GM23338 (cell line): ENCODE results near the gene HHEX. TPM values are rescaled to one million over a fixed set of nuclear protein-coding genes. Genes with fewer than 3 reads are reported as not detected.
"Not testable (repeated sequence)": the region's sequence is repeated elsewhere in the genome, so short reads cannot be mapped to it uniquely, and the experiment has no call there.

Experiments
- ATAC-seq: fragments of 200-7000 bp; cut with Tn5 transposase; 3 replicates; pipeline ENCODE4 v1.9.1; 2020
- DNase-seq: peaks from one replicate; pipeline ENCODE4 v3.0.0-alpha.2; 2015; ENCODE audit warnings: low spot score
- H2AFZ ChIP-seq: fragments of 200-600 bp; sonication (generic); 2 replicates; pipeline ENCODE4 v1.8.0; 2016; ENCODE audit warnings: antibody characterized with exemption, mild to moderate bottlenecking, moderate library complexity
- H3F3A ChIP-seq: fragments of 200-600 bp; sonication (generic); replicated peaks from 2 replicates; pipeline ENCODE4 v1.8.0; 2017; ENCODE audit warnings: antibody characterized with exemption, mixed run types, low read depth
- H3K27ac ChIP-seq: fragments of 200-600 bp; sonication (generic); 2 replicates; pipeline ENCODE4 v1.6.1; 2016; ENCODE audit warnings: low read depth
- H3K27me3 ChIP-seq: fragments of 200-600 bp; sonication (generic); 2 replicates; pipeline ENCODE4 v1.8.0; 2016; ENCODE audit warnings: mild to moderate bottlenecking, mixed run types, moderate library complexity; ENCODE audit not compliant: insufficient read depth
- H3K36me3 ChIP-seq: fragments of 200-600 bp; sonication (generic); 2 replicates; pipeline ENCODE4 v1.8.0; 2016; ENCODE audit warnings: mild to moderate bottlenecking; ENCODE audit not compliant: insufficient read depth
- H3K4me1 ChIP-seq: fragments of 200-600 bp; sonication (generic); 2 replicates; pipeline ENCODE4 v1.8.0; 2016; ENCODE audit warnings: mild to moderate bottlenecking, moderate library complexity; ENCODE audit not compliant: insufficient read depth
- H3K4me2 ChIP-seq: fragments of 200-600 bp; sonication (generic); 2 replicates; pipeline ENCODE4 v1.7.1; 2017; ENCODE audit warnings: mixed run types
- H3K4me3 ChIP-seq: fragments of 200-600 bp; sonication (generic); 2 replicates; pipeline ENCODE4 v1.6.1; 2016; ENCODE audit warnings: mixed run types
- H3K79me2 ChIP-seq: fragments of 200-600 bp; sonication (generic); replicated peaks from 2 replicates; pipeline ENCODE4 v1.8.0; 2017; ENCODE audit warnings: mild to moderate bottlenecking; ENCODE audit not compliant: insufficient read depth
- H3K9me2 ChIP-seq: fragments of 200-600 bp; sonication (generic); 2 replicates; pipeline ENCODE4 v1.8.0; 2017; ENCODE audit not compliant: insufficient read depth
- H4K20me1 ChIP-seq: fragments of 200-600 bp; sonication (generic); replicated peaks from 2 replicates; pipeline ENCODE4 v1.8.0; 2017; ENCODE audit warnings: mild to moderate bottlenecking; ENCODE audit not compliant: insufficient read depth
- H3K27ac Mint-ChIP-seq: 2 replicates; pipeline ENCODE4 v1.8.0; 2020; ENCODE audit warnings: inconsistent platforms, mild to moderate bottlenecking, moderate library complexity, mixed read lengths
- H3K27me3 Mint-ChIP-seq: 3 replicates; pipeline ENCODE4 v1.8.0; 2022; ENCODE audit warnings: low read depth, mild to moderate bottlenecking, moderate library complexity, mixed read lengths, inconsistent platforms; ENCODE audit not compliant: insufficient read depth, poor library complexity
- H3K36me3 Mint-ChIP-seq: 3 replicates; pipeline ENCODE4 v1.8.0; 2021; ENCODE audit warnings: low read depth, mild to moderate bottlenecking, inconsistent platforms, moderate library complexity, mixed read lengths
- H3K4me1 Mint-ChIP-seq: 3 replicates; pipeline ENCODE4 v1.8.0; 2020; ENCODE audit warnings: mild to moderate bottlenecking, inconsistent platforms, mixed read lengths
- H3K4me3 Mint-ChIP-seq: 3 replicates; pipeline ENCODE4 v1.8.0; 2021; ENCODE audit warnings: moderate library complexity, mild to moderate bottlenecking, inconsistent platforms, mixed read lengths
- H3K9me3 Mint-ChIP-seq: 3 replicates; pipeline ENCODE4 v1.8.0; 2020; ENCODE audit warnings: moderate library complexity, mild to moderate bottlenecking, inconsistent platforms, mixed read lengths
- EZH2phosphoT487 ChIP-seq: fragments of 200-600 bp; sonication (generic); IDR thresholded peaks from one replicate; pipeline ENCODE4 v1.8.1; 2018; ENCODE audit warnings: antibody characterized with exemption; ENCODE audit not compliant: unreplicated experiment
- JUNB ChIP-seq: IDR thresholded peaks from one replicate; pipeline ENCODE4 v1.6.1; 2016; ENCODE audit warnings: antibody characterized with exemption; ENCODE audit not compliant: unreplicated experiment
- NANOG ChIP-seq: IDR thresholded peaks from 2 replicates; pipeline ENCODE4 v1.6.1; 2016; ENCODE audit warnings: antibody characterized with exemption, borderline replicate concordance
- ZNF114 ChIP-seq: fragments of 250-450 bp; sonication (Bioruptor Pico); IDR thresholded peaks from 2 replicates; pipeline ENCODE4 v1.5.0; 2020; ENCODE audit warnings: mild to moderate bottlenecking, moderate library complexity
- polyA plus RNA-seq: library from polyadenylated mRNA; unstranded; fragments of >200 nt; fragmentation: Nextera tagmentation; extraction: Ambion mirVana; gene quantifications from 2 replicates; pipeline ENCODE4 v1.2.1, GENCODE V29; 2016
- total RNA-seq: library from RNA; depleted of rRNA; stranded (reverse); fragments of >200 nt; shearing (Covaris generic); gene quantifications from 2 replicates; pipeline ENCODE4 v1.2.3, GENCODE V29; 2014
- TF ChIP-seq, protein P1 (sequence below): fragments of 250-450 bp; sonication (Bioruptor Pico); IDR thresholded peaks from 2 replicates; pipeline ENCODE4 v1.5.0; 2020; ENCODE audit warnings: mild to moderate bottlenecking, moderate library complexity

Gene HHEX
- total and polyA plus RNA-seq, 2 experiments from 2014 or later: 0.59 to 2.0 TPM

- no peak for TF ChIP-seq EZH2phosphoT487
These were observed 51.0 kb downstream of the HHEX start (continued) for GRCh38 chr10:92740762-92741161.

GRCh38 chr10:92741741-92742140, 52.0 kb downstream of the HHEX start:
- peaks cover 17% of the 10 kb centered on the region for H3K27me3 Mint-ChIP-seq
- not testable (repeated sequence) for H4K20me1 ChIP-seq, DNase-seq, H3K4me2 ChIP-seq, H3F3A ChIP-seq, H3K4me3 ChIP-seq, H3K9me2 ChIP-seq, H3K79me2 ChIP-seq, H2AFZ ChIP-seq, H3K36me3 ChIP-seq, H3K9me3 Mint-ChIP-seq, H3K27me3 ChIP-seq, H3K27ac Mint-ChIP-seq, H3K27ac ChIP-seq, ATAC-seq, H3K4me1 Mint-ChIP-seq, H3K36me3 Mint-ChIP-seq, H3K4me1 ChIP-seq, H3K4me3 Mint-ChIP-seq

GRCh38 chr10:92742331-92743228, 52.8 kb downstream of the HHEX start:
- Mint-ChIP-seq H3K9me3 (no peaks in the 10 kb centered on the region), H3K36me3 (no peaks in the 10 kb centered on the region), H3K4me3 (no peak overlapping the region), H3K27ac (no peak overlapping the region), H3K27me3 (peaks cover 18% of the 10 kb centered on the region), H3K4me1 (no peaks in the 10 kb centered on the region)
- H3K4me3 ChIP-seq: no peak overlapping the region
- no peak for ATAC-seq
- no peaks in the 10 kb centered on the region for H3F3A ChIP-seq
- H3K27me3 ChIP-seq: no peaks in the 10 kb centered on the region
- H3K9me2 ChIP-seq: no peaks in the 10 kb centered on the region
- H2AFZ ChIP-seq: no peak overlapping the region
- H3K79me2 ChIP-seq: no peaks in the 10 kb centered on the region
- H3K4me1 ChIP-seq: no peaks in the 10 kb centered on the region
- no peaks in the 10 kb centered on the region for H3K36me3 ChIP-seq
- no peak for DNase-seq
- no peak for TF ChIP-seq EZH2phosphoT487
- no peak for TF ChIP-seq NANOG
- no peak for TF ChIP-seq ZNF114 (CRISPR knock-in tag)
- TF ChIP-seq, protein P1, sequence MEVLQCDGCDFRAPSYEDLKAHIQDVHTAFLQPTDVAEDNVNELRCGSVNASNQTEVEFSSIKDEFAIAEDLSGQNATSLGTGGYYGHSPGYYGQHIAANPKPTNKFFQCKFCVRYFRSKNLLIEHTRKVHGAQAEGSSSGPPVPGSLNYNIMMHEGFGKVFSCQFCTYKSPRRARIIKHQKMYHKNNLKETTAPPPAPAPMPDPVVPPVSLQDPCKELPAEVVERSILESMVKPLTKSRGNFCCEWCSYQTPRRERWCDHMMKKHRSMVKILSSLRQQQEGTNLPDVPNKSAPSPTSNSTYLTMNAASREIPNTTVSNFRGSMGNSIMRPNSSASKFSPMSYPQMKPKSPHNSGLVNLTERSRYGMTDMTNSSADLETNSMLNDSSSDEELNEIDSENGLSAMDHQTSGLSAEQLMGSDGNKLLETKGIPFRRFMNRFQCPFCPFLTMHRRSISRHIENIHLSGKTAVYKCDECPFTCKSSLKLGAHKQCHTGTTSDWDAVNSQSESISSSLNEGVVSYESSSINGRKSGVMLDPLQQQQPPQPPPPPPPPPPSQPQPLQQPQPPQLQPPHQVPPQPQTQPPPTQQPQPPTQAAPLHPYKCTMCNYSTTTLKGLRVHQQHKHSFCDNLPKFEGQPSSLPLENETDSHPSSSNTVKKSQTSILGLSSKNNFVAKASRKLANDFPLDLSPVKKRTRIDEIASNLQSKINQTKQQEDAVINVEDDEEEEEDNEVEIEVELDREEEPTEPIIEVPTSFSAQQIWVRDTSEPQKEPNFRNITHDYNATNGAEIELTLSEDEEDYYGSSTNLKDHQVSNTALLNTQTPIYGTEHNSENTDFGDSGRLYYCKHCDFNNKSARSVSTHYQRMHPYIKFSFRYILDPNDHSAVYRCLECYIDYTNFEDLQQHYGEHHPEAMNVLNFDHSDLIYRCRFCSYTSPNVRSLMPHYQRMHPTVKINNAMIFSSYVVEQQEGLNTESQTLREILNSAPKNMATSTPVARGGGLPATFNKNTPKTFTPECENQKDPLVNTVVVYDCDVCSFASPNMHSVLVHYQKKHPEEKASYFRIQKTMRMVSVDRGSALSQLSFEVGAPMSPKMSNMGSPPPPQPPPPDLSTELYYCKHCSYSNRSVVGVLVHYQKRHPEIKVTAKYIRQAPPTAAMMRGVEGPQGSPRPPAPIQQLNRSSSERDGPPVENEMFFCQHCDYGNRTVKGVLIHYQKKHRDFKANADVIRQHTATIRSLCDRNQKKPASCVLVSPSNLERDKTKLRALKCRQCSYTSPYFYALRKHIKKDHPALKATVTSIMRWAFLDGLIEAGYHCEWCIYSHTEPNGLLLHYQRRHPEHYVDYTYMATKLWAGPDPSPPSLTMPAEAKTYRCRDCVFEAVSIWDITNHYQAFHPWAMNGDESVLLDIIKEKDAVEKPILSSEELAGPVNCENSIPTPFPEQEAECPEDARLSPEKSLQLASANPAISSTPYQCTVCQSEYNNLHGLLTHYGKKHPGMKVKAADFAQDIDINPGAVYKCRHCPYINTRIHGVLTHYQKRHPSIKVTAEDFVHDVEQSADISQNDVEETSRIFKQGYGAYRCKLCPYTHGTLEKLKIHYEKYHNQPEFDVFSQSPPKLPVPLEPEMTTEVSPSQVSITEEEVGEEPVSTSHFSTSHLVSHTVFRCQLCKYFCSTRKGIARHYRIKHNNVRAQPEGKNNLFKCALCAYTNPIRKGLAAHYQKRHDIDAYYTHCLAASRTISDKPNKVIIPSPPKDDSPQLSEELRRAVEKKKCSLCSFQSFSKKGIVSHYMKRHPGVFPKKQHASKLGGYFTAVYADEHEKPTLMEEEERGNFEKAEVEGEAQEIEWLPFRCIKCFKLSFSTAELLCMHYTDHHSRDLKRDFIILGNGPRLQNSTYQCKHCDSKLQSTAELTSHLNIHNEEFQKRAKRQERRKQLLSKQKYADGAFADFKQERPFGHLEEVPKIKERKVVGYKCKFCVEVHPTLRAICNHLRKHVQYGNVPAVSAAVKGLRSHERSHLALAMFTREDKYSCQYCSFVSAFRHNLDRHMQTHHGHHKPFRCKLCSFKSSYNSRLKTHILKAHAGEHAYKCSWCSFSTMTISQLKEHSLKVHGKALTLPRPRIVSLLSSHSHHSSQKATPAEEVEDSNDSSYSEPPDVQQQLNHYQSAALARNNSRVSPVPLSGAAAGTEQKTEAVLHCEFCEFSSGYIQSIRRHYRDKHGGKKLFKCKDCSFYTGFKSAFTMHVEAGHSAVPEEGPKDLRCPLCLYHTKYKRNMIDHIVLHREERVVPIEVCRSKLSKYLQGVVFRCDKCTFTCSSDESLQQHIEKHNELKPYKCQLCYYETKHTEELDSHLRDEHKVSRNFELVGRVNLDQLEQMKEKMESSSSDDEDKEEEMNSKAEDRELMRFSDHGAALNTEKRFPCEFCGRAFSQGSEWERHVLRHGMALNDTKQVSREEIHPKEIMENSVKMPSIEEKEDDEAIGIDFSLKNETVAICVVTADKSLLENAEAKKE (CRISPR knock-in tag): no peak
- TF ChIP-seq JUNB: no peak
- H3K27ac ChIP-seq: no peak overlapping the region
- no peaks in the 10 kb centered on the region for H4K20me1 ChIP-seq
- no peak overlapping the region for H3K4me2 ChIP-seq
